ENCODE results near the gene RNF150.
"Not testable (repeated sequence)": the region's sequence is repeated elsewhere in the genome, so short reads cannot be mapped to it uniquely, and the experiment has no call there.

The RNF150 gene

DNA sequence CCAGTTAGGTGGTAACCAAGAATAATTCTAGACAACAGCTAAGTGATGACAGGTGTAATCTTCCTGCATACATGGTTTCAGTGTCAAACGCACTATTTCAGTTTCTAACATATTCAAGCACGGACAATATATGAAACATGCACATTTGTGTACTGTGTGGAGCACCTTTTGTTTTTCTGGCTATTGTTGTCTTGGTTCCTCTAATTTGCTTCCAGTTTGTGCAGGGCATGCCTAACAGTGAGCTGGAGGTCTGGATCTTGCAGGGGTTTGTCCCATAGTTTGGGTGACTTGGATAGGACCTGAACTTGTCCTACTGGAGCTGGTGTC is 306.6 kb downstream of the RNF150 start:
- no peak for DNase-seq (ENCODE audit: low read depth in 3 of 3)

GRCh38 chr4:140820520-140820919 is 312.7 kb downstream of the RNF150 start:
- not testable (repeated sequence) for DNase-seq (ENCODE audit: low read depth in 3 of 3)

DNA sequence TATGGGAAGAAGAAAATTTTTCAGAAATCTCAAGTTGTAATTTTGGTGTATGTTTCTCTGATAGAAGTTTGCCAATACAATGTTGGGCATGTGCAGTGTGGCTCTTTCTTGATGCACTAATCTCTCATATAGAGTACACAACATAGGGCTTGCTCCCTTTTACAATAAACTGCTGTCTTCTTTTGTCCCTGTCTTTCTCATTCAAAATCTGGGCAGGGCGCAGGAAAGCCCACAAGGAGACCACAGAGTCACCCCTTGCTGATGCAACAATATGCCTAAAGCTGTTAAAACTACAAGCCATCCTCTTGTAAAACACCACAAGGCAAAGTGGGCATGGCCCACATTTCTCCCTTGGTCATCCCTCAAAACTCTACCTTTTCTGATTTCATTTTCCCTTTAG is 313.7 kb downstream of the RNF150 start:
- DNase-seq (ENCODE audit: low read depth in 3 of 3) = no peak

DNA sequence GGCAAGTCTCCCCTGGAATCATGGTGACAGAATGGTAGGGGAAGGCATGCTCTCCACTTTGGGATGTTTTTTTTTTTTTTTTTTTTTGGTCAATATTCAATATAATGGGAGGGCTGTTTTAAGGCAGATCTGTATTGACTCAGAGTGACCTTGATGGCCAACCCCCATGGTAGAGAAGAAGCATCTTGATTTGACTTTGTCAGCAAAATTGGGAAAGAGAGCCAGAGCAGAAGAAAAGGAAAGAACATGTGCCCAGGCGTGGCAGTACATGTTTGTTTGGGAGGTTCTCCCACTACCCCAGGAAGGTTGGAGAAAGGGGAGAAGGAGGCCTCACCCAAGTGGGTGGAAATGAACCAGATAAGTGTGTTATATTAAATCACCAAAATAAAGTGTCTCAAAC is 314.8 kb downstream of the RNF150 start:
- no peak for DNase-seq (ENCODE audit: low read depth in 3 of 3)

GRCh38 chr4:140816806-140817510 is 316.3 kb downstream of the RNF150 start:
- DNase-seq (ENCODE audit: low read depth in 3 of 3) = no peak

DNA sequence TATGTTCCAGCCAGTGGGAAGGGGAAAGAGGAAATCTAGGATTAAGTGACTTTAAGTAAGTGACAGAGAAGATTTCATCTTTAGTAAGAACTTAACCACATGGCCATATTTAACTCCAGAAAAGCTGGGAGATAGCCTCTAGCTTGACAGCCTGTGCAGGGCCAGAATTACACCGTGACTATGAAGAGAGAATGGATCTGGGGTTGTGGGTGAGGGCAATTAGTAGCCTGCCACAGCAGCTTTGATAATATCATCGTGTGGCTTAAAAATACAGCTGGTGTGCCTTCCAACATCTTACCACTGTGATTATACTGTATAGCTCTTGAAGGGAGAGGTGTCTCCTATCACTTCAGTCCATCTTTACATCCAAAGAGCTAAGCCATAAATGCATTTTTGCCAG is 319.5 kb downstream of the RNF150 start:
- no peak for DNase-seq (ENCODE audit: low read depth in 3 of 3)

GRCh38 chr4:140812916-140813315 is 320.4 kb downstream of the RNF150 start:
- no peak for DNase-seq (ENCODE audit: low read depth in 3 of 3)

GRCh38 chr4:140811429-140811828 is 321.8 kb downstream of the RNF150 start:
- DNase-seq (ENCODE audit: low read depth in 3 of 3) = no peak

DNA sequence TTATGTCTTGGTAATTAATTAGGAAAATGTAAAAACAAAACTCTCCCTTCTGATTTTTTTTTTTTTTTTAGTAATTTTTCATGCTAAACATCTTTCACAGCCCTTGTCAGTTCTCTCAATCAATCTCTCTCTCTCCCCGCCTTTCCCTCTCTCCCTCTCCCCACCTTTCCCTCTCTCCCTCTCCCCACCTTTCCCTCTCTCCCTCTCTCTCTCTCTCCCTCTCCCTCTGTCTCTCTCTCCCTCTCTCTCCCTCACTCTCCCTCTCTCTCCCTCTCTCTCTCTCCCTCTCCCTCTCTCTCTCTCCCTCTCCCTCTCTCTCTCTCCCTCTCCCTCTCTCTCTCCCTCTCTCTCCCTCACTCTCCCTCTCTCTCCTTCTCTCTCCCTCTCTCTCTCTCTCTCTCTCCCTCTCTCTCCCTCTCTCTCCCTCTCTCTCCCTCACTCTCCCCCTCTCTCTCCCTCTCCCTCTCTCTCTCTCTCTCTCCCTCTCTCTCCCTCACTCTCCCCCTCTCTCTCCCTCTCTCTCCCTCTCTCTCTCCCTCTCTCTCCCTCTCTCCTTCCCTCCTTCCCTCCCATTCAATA is 322.6 kb downstream of the RNF150 start:
- DNase-seq (ENCODE audit: low read depth in 3 of 3) = not testable (repeated sequence)
